ENCODE measurements around the gene EVI5. TPM values are rescaled to one million over a fixed set of nuclear protein-coding genes. Genes with fewer than 3 reads are reported as not detected.
"Not testable (repeated sequence)": the region's sequence is repeated elsewhere in the genome, so short reads cannot be mapped to it uniquely, and the experiment has no call there.

EVI5 gene
- total RNA-seq, 1 experiment from 2014 or later, result 11.4 TPM

DNA sequence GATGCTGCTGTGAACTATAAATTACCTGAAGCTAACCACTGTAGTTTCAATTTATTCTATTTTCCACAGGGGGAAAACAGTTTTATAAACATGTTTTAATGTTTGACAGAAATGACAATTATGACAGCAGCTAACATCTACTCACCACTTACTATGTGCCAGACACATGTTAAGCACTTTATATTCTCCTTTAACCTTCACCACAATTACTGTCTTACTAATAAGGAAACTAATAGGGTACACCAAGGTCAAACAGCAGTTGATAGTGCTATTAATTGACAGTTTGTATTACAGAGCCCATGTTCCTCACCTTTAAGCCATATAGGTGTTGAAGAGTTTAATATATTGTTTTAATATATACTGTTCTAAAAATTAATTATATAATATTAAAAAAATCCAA is 146.4 kb downstream of the EVI5 start (continued):
- TF ChIP-seq, protein P1, sequence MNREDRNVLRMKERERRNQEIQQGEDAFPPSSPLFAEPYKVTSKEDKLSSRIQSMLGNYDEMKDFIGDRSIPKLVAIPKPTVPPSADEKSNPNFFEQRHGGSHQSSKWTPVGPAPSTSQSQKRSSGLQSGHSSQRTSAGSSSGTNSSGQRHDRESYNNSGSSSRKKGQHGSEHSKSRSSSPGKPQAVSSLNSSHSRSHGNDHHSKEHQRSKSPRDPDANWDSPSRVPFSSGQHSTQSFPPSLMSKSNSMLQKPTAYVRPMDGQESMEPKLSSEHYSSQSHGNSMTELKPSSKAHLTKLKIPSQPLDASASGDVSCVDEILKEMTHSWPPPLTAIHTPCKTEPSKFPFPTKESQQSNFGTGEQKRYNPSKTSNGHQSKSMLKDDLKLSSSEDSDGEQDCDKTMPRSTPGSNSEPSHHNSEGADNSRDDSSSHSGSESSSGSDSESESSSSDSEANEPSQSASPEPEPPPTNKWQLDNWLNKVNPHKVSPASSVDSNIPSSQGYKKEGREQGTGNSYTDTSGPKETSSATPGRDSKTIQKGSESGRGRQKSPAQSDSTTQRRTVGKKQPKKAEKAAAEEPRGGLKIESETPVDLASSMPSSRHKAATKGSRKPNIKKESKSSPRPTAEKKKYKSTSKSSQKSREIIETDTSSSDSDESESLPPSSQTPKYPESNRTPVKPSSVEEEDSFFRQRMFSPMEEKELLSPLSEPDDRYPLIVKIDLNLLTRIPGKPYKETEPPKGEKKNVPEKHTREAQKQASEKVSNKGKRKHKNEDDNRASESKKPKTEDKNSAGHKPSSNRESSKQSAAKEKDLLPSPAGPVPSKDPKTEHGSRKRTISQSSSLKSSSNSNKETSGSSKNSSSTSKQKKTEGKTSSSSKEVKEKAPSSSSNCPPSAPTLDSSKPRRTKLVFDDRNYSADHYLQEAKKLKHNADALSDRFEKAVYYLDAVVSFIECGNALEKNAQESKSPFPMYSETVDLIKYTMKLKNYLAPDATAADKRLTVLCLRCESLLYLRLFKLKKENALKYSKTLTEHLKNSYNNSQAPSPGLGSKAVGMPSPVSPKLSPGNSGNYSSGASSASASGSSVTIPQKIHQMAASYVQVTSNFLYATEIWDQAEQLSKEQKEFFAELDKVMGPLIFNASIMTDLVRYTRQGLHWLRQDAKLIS (CRISPR knock-in tag; IDR thresholded peaks at IDR 0.05; ENCODE audit: borderline replicate concordance), result no peak
- no peak for TF ChIP-seq SMAD4 (CRISPR knock-in tag; IDR thresholded peaks at IDR 0.05)
- TF ChIP-seq, protein P2, sequence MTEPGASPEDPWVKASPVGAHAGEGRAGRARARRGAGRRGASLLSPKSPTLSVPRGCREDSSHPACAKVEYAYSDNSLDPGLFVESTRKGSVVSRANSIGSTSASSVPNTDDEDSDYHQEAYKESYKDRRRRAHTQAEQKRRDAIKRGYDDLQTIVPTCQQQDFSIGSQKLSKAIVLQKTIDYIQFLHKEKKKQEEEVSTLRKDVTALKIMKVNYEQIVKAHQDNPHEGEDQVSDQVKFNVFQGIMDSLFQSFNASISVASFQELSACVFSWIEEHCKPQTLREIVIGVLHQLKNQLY (CRISPR knock-in tag; IDR thresholded peaks at IDR 0.05), result no peak

DNA sequence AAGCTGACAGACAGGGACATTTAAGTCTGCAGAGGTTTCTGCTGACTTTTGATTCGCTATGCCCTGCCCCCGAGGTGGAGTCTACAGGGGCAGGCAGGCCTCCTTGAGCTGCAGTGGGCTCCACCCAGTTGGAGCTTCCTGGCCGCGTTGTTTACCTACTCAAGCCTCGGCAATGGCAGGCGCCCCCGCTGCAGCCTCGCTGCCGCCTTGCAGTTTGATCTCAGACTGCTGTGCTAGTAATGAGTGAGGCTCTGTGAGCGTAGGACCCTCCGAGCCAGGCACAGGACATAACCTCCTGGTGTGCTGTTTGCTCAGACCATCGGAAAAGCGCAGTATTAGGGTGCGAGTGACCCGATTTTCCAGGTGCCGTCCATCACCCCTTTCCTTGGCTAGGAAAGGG is 149.7 kb downstream of the EVI5 start:
- H3K4me3 Mint-ChIP-seq; H3K27ac Mint-ChIP-seq; CTCF ChIA-PET; H3K27me3 Mint-ChIP-seq (ENCODE audit: low read depth); ATAC-seq; H3K4me1 Mint-ChIP-seq: not testable (repeated sequence)
- Mint-ChIP-seq H3K36me3 (peaks cover 40% of the 10 kb centered on the region), H3K9me3 (peaks cover 32% of the 10 kb centered on the region)
- POLR2A ChIA-PET, result interaction anchor here (0.6 kb wide), 1 partner anchor 252 kb away, joined by 4 read pairs; no protein-coding TSS in a partner anchor
- DNase-seq (ENCODE audit: low spot score), result peak; percentile 16

DNA sequence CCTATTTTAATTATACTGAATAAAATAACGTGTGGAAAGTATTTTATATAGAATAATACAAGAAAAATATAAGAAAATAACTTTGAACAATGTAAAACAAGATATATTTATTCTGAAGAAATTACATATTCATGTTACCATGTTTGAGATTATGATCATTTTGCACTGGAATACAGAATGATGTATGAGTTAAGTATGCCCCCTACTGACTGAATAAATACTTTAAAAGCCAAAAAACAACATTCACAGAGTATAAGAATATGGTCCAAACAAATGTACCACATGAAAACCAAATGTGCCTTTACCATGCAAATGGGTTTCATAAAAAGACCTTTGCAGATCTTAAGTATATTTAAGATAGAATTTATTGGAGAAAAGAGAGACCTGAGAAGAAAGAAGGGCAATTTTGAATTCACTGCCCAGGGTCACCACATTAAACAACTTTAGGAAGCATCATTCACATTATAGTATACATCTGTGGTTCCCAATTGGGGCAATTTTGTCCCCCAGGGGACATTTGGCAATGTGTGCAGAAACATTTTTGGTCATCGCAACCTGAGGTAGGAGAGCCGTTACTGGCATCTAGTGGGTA is 161.6 kb downstream of the EVI5 start:
- CTCF ChIA-PET, result no interaction called here
- no peak for DNase-seq (ENCODE audit: low spot score)
- Mint-ChIP-seq H3K36me3 (peaks cover 2% of the 10 kb centered on the region), H3K4me1 (no peaks in the 10 kb centered on the region), H3K4me3 (no peak overlapping the region), H3K27me3 (ENCODE audit: low read depth) (no peaks in the 10 kb centered on the region), H3K9me3 (no peaks in the 10 kb centered on the region), H3K27ac (no peak overlapping the region)
- no peak for ATAC-seq
- TF ChIP-seq JAZF1 (CRISPR knock-in tag; IDR thresholded peaks at IDR 0.05) (no peak), ZNF423 (CRISPR knock-in tag; IDR thresholded peaks at IDR 0.05) (no peak), NFE2L1 (CRISPR knock-in tag; IDR thresholded peaks at IDR 0.05) (no peak), SMAD4 (CRISPR knock-in tag; IDR thresholded peaks at IDR 0.05) (no peak), OVOL2 (CRISPR knock-in tag; IDR thresholded peaks at IDR 0.05; ENCODE audit: borderline replicate concordance) (no peak), RORB (CRISPR knock-in tag; IDR thresholded peaks at IDR 0.05) (no peak), GABPB1 (CRISPR knock-in tag; IDR thresholded peaks at IDR 0.05) (no peak), NR1H2 (CRISPR knock-in tag; IDR thresholded peaks at IDR 0.05) (no peak), CBFB (CRISPR knock-in tag; IDR thresholded peaks at IDR 0.05; ENCODE audit: low read depth) (no peak), ZNF138 (CRISPR knock-in tag; conservative IDR thresholded peaks at IDR 0.05) (no peak), ZNF232 (CRISPR knock-in tag; IDR thresholded peaks at IDR 0.05) (no peak), GTF2I (CRISPR knock-in tag; conservative IDR thresholded peaks at IDR 0.05) (no peak), ESRRA (CRISPR knock-in tag; IDR thresholded peaks at IDR 0.05; ENCODE audit: borderline replicate concordance) (no peak), CREB1 (CRISPR knock-in tag; IDR thresholded peaks at IDR 0.05) (no peak), MYBL2 (CRISPR knock-in tag; IDR thresholded peaks at IDR 0.05) (no peak), ZNF396 (CRISPR knock-in tag; IDR thresholded peaks at IDR 0.05; ENCODE audit: borderline replicate concordance) (no peak), ZNF219 (CRISPR knock-in tag; IDR thresholded peaks at IDR 0.05; ENCODE audit: borderline replicate concordance) (no peak)
- TF ChIP-seq, protein P3, sequence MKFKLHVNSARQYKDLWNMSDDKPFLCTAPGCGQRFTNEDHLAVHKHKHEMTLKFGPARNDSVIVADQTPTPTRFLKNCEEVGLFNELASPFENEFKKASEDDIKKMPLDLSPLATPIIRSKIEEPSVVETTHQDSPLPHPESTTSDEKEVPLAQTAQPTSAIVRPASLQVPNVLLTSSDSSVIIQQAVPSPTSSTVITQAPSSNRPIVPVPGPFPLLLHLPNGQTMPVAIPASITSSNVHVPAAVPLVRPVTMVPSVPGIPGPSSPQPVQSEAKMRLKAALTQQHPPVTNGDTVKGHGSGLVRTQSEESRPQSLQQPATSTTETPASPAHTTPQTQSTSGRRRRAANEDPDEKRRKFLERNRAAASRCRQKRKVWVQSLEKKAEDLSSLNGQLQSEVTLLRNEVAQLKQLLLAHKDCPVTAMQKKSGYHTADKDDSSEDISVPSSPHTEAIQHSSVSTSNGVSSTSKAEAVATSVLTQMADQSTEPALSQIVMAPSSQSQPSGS (CRISPR knock-in tag; IDR thresholded peaks at IDR 0.05; ENCODE audit: borderline replicate concordance, low read depth), result no peak
- TF ChIP-seq, protein P4, sequence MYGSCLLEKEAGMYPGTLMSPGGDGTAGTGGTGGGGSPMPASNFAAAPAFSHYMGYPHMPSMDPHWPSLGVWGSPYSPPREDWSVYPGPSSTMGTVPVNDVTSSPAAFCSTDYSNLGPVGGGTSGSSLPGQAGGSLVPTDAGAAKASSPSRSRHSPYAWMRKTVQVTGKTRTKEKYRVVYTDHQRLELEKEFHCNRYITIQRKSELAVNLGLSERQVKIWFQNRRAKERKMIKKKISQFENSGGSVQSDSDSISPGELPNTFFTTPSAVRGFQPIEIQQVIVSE (CRISPR knock-in tag; IDR thresholded peaks at IDR 0.05; ENCODE audit: borderline replicate concordance), result no peak
- TF ChIP-seq, protein P5, sequence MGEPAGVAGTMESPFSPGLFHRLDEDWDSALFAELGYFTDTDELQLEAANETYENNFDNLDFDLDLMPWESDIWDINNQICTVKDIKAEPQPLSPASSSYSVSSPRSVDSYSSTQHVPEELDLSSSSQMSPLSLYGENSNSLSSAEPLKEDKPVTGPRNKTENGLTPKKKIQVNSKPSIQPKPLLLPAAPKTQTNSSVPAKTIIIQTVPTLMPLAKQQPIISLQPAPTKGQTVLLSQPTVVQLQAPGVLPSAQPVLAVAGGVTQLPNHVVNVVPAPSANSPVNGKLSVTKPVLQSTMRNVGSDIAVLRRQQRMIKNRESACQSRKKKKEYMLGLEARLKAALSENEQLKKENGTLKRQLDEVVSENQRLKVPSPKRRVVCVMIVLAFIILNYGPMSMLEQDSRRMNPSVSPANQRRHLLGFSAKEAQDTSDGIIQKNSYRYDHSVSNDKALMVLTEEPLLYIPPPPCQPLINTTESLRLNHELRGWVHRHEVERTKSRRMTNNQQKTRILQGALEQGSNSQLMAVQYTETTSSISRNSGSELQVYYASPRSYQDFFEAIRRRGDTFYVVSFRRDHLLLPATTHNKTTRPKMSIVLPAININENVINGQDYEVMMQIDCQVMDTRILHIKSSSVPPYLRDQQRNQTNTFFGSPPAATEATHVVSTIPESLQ (CRISPR knock-in tag; IDR thresholded peaks at IDR 0.05), result no peak
- POLR2A ChIA-PET, result no interaction called here
